B cell (primary cell): ENCODE measurements around the gene ITGAE. TPM values are rescaled to one million over a fixed set of nuclear protein-coding genes. Genes with fewer than 3 reads are reported as not detected.

Source experiments
- ATAC-seq: fragments of 200-7000 bp; cut with Tn5 transposase; one replicate; pipeline ENCODE4 v1.10.0; 2021; ENCODE audit warnings: low read depth, mild to moderate bottlenecking, moderate number of reproducible peaks, moderate library complexity
- CTCF ChIA-PET: fragments of 350-600 bp; sonication (Branson Sonifier 250); formaldehyde crosslinking; loops from one replicate; lab custom pipeline; 2021; ENCODE audit warnings: antibody characterized with exemption, inconsistent platforms; lab: Charles Lee
- POLR2A ChIA-PET: fragments of 350-600 bp; sonication (Branson Sonifier 250); formaldehyde crosslinking; loops from one replicate; lab custom pipeline; 2021; ENCODE audit warnings: antibody characterized with exemption; lab: Charles Lee
- DNase-seq: peaks from one replicate; pipeline ENCODE4 v3.0.0; 2013
- H2AFZ ChIP-seq: 2 replicates; pipeline ENCODE4 v1.6.1; 2012; ENCODE audit warnings: mild to moderate bottlenecking, low read depth, low read length; ENCODE audit not compliant: insufficient read depth, poor library complexity, severe bottlenecking
- H3K27ac ChIP-seq, 2 donors: 1 replicate in 1 of 2; 2 replicates in 1 of 2; pipeline ENCODE4 v1.5.1; 2012 to 2013; ENCODE audit warnings: low read length in 2 of 2, mild to moderate bottlenecking in 2 of 2, moderate library complexity in 1 of 2
- H3K27me3 ChIP-seq, 4 experiments: fragments of 200-600 bp in 1 of 4; sonication (generic) in 1 of 4; replicated peaks in 1 of 4; 1 replicate in 2 of 4; 2 replicates in 2 of 4; pipeline versions ENCODE4 v1.6.1 to v1.7.0; 2013 to 2016; ENCODE audit warnings: low read length in 3 of 4, mild to moderate bottlenecking in 2 of 4, mixed read lengths in 1 of 4, moderate library complexity in 1 of 4; ENCODE audit not compliant: insufficient read depth in 4 of 4, control insufficient read depth in 3 of 4; ENCODE audit errors: control extremely low read depth in 1 of 4
- H3K36me3 ChIP-seq, 2 experiments: replicated peaks in 1 of 2; 1 replicate in 1 of 2; 2 replicates in 1 of 2; pipeline versions ENCODE4 v1.6.1 to v1.7.1; 2013; ENCODE audit warnings: low read length in 1 of 2; ENCODE audit not compliant: insufficient read depth in 2 of 2, control insufficient read depth in 1 of 2; ENCODE audit errors: control extremely low read depth in 1 of 2, extremely low read depth in 1 of 2
- H3K4me1 ChIP-seq, 2 donors: fragments of 200-600 bp in 1 of 2; sonication (generic) in 1 of 2; 1 replicate in 1 of 2; 2 replicates in 1 of 2; pipeline versions ENCODE4 v1.5.1 to v1.6.1; 2013 to 2017; ENCODE audit warnings: low read length in 2 of 2; ENCODE audit not compliant: control insufficient read depth in 2 of 2, insufficient read depth in 2 of 2
- H3K4me2 ChIP-seq: replicated peaks from 2 replicates; pipeline ENCODE3; 2012; ENCODE audit warnings: mild to moderate bottlenecking, low read depth, low read length; ENCODE audit not compliant: poor library complexity, severe bottlenecking
- H3K4me3 ChIP-seq, 5 experiments: fragments of 200-600 bp in 1 of 5; sonication (generic) in 1 of 5; 1 replicate in 3 of 5; 2 replicates in 2 of 5; pipeline versions ENCODE4 v1.5.1 to v1.7.0; 2011 to 2016; ENCODE audit warnings: low read length in 4 of 5, mild to moderate bottlenecking in 4 of 5, low read depth in 2 of 5, control low read depth in 1 of 5, moderate library complexity in 1 of 5; ENCODE audit not compliant: insufficient read depth in 1 of 5; ENCODE audit errors: control extremely low read depth in 1 of 5, extremely low read depth in 1 of 5
- H3K79me2 ChIP-seq: fragments of 200-600 bp; sonication (generic); one replicate; pipeline ENCODE4 v1.6.0; 2016; ENCODE audit warnings: low read length; ENCODE audit not compliant: control insufficient read depth, insufficient read depth
- H3K9ac ChIP-seq: fragments of 200-600 bp; sonication (generic); 2 replicates; pipeline ENCODE4 v1.6.1; 2017; ENCODE audit warnings: mild to moderate bottlenecking, low read length, moderate library complexity
- H3K9me3 ChIP-seq, 3 donors: one replicate each; pipeline versions ENCODE4 v1.6.1 to v1.7.1; 2013; ENCODE audit warnings: low read length in 2 of 3; ENCODE audit not compliant: control insufficient read depth in 2 of 3, insufficient read depth in 1 of 3; ENCODE audit errors: control extremely low read depth in 1 of 3
- H4K20me1 ChIP-seq: 2 replicates; pipeline ENCODE4 v1.6.0; 2012; ENCODE audit warnings: mild to moderate bottlenecking, low read length; ENCODE audit not compliant: insufficient read depth, control insufficient read depth, poor library complexity, severe bottlenecking
- H3K27ac Mint-ChIP-seq: one replicate; pipeline ENCODE4 v1.8.0; 2021; ENCODE audit warnings: mixed read lengths
- H3K27me3 Mint-ChIP-seq: one replicate; pipeline ENCODE4 v1.8.0; 2021; ENCODE audit warnings: mixed read lengths
- H3K4me1 Mint-ChIP-seq: one replicate; pipeline ENCODE4 v1.8.0; 2021; ENCODE audit warnings: mixed read lengths
- H3K4me3 Mint-ChIP-seq: one replicate; pipeline ENCODE4 v1.8.0; 2021; ENCODE audit warnings: mixed read lengths
- H3K9me3 Mint-ChIP-seq: one replicate; pipeline ENCODE4 v1.8.0; 2022; ENCODE audit warnings: mixed read lengths; ENCODE audit not compliant: insufficient read depth
- CTCF ChIP-seq: fragments of 200-600 bp; IDR thresholded peaks from one replicate; pipeline ENCODE4 v1.8.0; 2022; ENCODE audit warnings: antibody characterized with exemption, mild to moderate bottlenecking
- EZH2 ChIP-seq: IDR thresholded peaks from 2 replicates; pipeline ENCODE4 v1.6.1; 2012; ENCODE audit warnings: borderline replicate concordance, low read depth, mild to moderate bottlenecking, moderate library complexity, low read length; ENCODE audit not compliant: insufficient read depth, poor library complexity, severe bottlenecking
- WGBS: methylation state at CpG from one replicate; pipeline ENCODE4 v1.1.5; 2013; ENCODE audit warnings: missing lambda C conversion rate; ENCODE audit not compliant: insufficient coverage; 5-methylcytosine and 5-hydroxymethylcytosine counted together
- intact Hi-C: fragments of 100-400 bp; cut with micrococcal nuclease; formaldehyde crosslinking; loops from one replicate; pipeline ENCODE4 v1.10.0; 2022
- polyA plus RNA-seq: library from polyadenylated mRNA; depleted of rRNA; stranded (reverse); fragments of >200 nt; gene quantifications from 2 replicates; pipeline ENCODE4 v1.2.3, GENCODE V29; 2012
- total RNA-seq, 2 donors: library from RNA; stranded (reverse); fragments of 120-200 nt in 1 of 2; gene quantifications; 1 replicate in 1 of 2; 2 replicates in 1 of 2; pipeline versions ENCODE4 v1.2.3 to v1.2.4, GENCODE V29; 2013 to 2022

ITGAE gene
- total and polyA plus RNA-seq, 2 donors (not counting 1 experiment from before 2014, with no cell fraction given), result 48.2 to 95.6 TPM

GRCh38 chr17:3759597-3760216, 41.3 kb downstream of the ITGAE start:
- ChIA-PET CTCF (interaction anchor here (1.3 to 20.4 kb wide), 3 partner anchors 8 to 67 kb away, joined by 3 to 176 read pairs (median 4); no protein-coding TSS in a partner anchor), POLR2A (no interaction called here)
- Mint-ChIP-seq H3K9me3 (no peaks in the 10 kb centered on the region), H3K4me1 (peaks cover 17% of the 10 kb centered on the region), H3K27me3 (no peaks in the 10 kb centered on the region), H3K4me3 (no peak overlapping the region), H3K27ac (no peak overlapping the region)
- DNase-seq (no peak), ATAC-seq (no peak)
- H3K36me3 ChIP-seq, result no peaks in the 10 kb centered on the region
- no peaks in the 10 kb centered on the region for H4K20me1 ChIP-seq
- H3K9me3 ChIP-seq, result peaks cover 0 to 9% (median 0%) of the 10 kb centered on the region in 3 donors
- intact Hi-C loops, result no loop called here
- no peaks in the 10 kb centered on the region for H3K79me2 ChIP-seq
- no peak for TF ChIP-seq EZH2
- no peak for TF ChIP-seq CTCF
- no peak overlapping the region for H3K4me2 ChIP-seq
- no peaks in the 10 kb centered on the region for H3K27me3 ChIP-seq
- no peak overlapping the region for H3K4me3 ChIP-seq
- no peak overlapping the region for H3K27ac ChIP-seq
- H2AFZ ChIP-seq, result no peak overlapping the region
- WGBS, result 89% methylated on average over 4 of the region's 6 CpGs
- no peak overlapping the region for H3K9ac ChIP-seq
- H3K4me1 ChIP-seq, result peaks cover 5 to 22% of the 10 kb centered on the region in 2 donors

- 67% methylated on average over 15 of the region's 20 CpGs for WGBS
- Histone ChIP-seq H3K4me2 (peak overlapping the region; percentile 92), H3K9ac (peak overlapping the region; percentile 64), H3K4me3 (peak overlapping the region in 4 of 5 experiments; percentile 28 to 57 (median 44)), H3K9me3 (peaks cover 0 to 13% (median 0%) of the 10 kb centered on the region in 3 donors), H3K79me2 (no peaks in the 10 kb centered on the region), H2AFZ (peak overlapping the region; percentile 87), H3K36me3 (no peaks in the 10 kb centered on the region), H3K27ac (peak overlapping the region in 1 of 2 donors; percentile 46), H4K20me1 (no peaks in the 10 kb centered on the region), H3K4me1 (peaks cover 3 to 26% of the 10 kb centered on the region in 2 donors), H3K27me3 (no peaks in the 10 kb centered on the region)
- H3K4me3 Mint-ChIP-seq, result peak overlapping the region; percentile 56
- H3K27ac Mint-ChIP-seq, result peak overlapping the region; percentile 61
- TF ChIP-seq CTCF, result no peak
- TF ChIP-seq EZH2, result no peak
- POLR2A ChIA-PET, result interaction anchor here (0.6 to 1.5 kb wide), 7 partner anchors 11 to 91 kb away, joined by 3 to 9 read pairs (median 4); no protein-coding TSS in a partner anchor
- CTCF ChIA-PET, result interaction anchor here (0.7 to 20.4 kb wide), 3 partner anchors 19 to 186 kb away, joined by 3 to 176 read pairs (median 5); no protein-coding TSS in a partner anchor
- intact Hi-C loops, result loop anchor here (1.0 kb wide), 1 partner anchor 10 kb away; no protein-coding TSS in a partner anchor
- no peak for DNase-seq
- H3K4me1 Mint-ChIP-seq, result peaks cover 15% of the 10 kb centered on the region
- no peaks in the 10 kb centered on the region for H3K27me3 Mint-ChIP-seq
- no peak for ATAC-seq
- H3K9me3 Mint-ChIP-seq, result no peaks in the 10 kb centered on the region
Measured at GRCh38 chr17:3755335-3756030, 45.5 kb downstream of the ITGAE start.
